Thymus (tissue), 11 donors: ENCODE measurements around the gene OR4D2. TPM values are rescaled to one million over a fixed set of nuclear protein-coding genes. Genes with fewer than 3 reads are reported as not detected.
A peak's percentile ranks its signal among the peaks of the same experiment; 100 is the strongest.
"Not testable (repeated sequence)": the region's sequence is repeated elsewhere in the genome, so short reads cannot be mapped to it uniquely, and the experiment has no call there.

Experiments
- DNase-seq, 9 donors: peaks; one replicate each; pipeline ENCODE4 v3.0.0-alpha.2; 2013; ENCODE audit warnings: low spot score in 9 of 9, low read depth in 6 of 9, missing footprints in 1 of 9
- H3K27ac ChIP-seq, 2 donors: one replicate each; pipeline ENCODE4 v1.5.1; 2013; ENCODE audit warnings: control low read depth in 1 of 2, low read depth in 1 of 2, low read length in 1 of 2, mild to moderate bottlenecking in 1 of 2, moderate library complexity in 1 of 2
- H3K27me3 ChIP-seq, 2 donors: one replicate each; pipeline ENCODE4 v1.5.1; 2013; ENCODE audit warnings: low read length in 1 of 2; ENCODE audit not compliant: control insufficient read depth in 2 of 2, insufficient read depth in 1 of 2
- H3K36me3 ChIP-seq, 2 donors: one replicate each; pipeline ENCODE4 v1.5.1; 2013; ENCODE audit warnings: low read length in 1 of 2, mild to moderate bottlenecking in 1 of 2, moderate library complexity in 1 of 2; ENCODE audit not compliant: control insufficient read depth in 2 of 2, insufficient read depth in 2 of 2
- H3K4me1 ChIP-seq, 2 donors: one replicate each; pipeline ENCODE4 v1.5.1; 2013; ENCODE audit warnings: low read length in 2 of 2; ENCODE audit not compliant: control insufficient read depth in 2 of 2, insufficient read depth in 2 of 2
- H3K4me3 ChIP-seq, 2 donors: one replicate each; pipeline ENCODE4 v1.5.1; 2013; ENCODE audit warnings: low read length in 2 of 2, control low read depth in 1 of 2, mild to moderate bottlenecking in 1 of 2
- H3K9me3 ChIP-seq, 2 donors: one replicate each; pipeline ENCODE4 v1.5.1; 2013; ENCODE audit warnings: low read length in 1 of 2, mild to moderate bottlenecking in 1 of 2; ENCODE audit not compliant: control insufficient read depth in 2 of 2, insufficient read depth in 1 of 2
- WGBS: extraction: QIAGEN DNeasy Blood & Tissue Kit; methylation state at CpG from one replicate; pipeline ENCODE4 v1.1.7; 2013; 5-methylcytosine and 5-hydroxymethylcytosine counted together
- polyA plus RNA-seq: library from polyadenylated mRNA; stranded (reverse); fragments of 200-250 nt; gene quantifications from one replicate; pipeline ENCODE4 v1.2.3, GENCODE V29; 2013
- total RNA-seq: library from RNA; stranded (reverse); fragments of 120-200 nt; gene quantifications from one replicate; pipeline ENCODE4 v1.2.4, GENCODE V29; 2013
- donor health status: healthy.

The OR4D2 gene
- total and polyA plus RNA-seq, 2 donors: 0.02 TPM; not detected in 1

DNA sequence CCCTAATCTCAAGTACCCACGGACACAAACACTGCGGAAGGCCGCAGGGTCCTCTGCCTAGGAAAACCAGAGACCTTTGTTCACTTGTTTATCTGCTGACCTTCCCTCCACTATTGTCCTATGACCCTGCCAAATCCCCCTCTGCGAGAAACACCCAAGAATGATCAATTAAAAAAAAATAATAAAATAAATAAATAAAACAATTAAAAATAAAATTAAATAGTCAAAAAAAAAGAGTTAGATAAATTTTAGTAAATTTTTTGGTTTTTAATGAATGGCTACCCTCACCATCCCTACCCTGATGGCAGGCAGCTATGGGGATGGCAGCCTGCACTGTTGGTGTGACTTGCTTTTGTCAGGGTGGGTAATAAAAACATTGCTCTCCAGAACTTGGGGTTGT is 23.4 kb upstream of the OR4D2 start:
- not testable (repeated sequence) for H3K9me3 ChIP-seq, H3K4me3 ChIP-seq, H3K27ac ChIP-seq, H3K27me3 ChIP-seq, H3K4me1 ChIP-seq, DNase-seq, H3K36me3 ChIP-seq
- WGBS: 99% methylated on average over 4 of the region's 4 CpGs

DNA sequence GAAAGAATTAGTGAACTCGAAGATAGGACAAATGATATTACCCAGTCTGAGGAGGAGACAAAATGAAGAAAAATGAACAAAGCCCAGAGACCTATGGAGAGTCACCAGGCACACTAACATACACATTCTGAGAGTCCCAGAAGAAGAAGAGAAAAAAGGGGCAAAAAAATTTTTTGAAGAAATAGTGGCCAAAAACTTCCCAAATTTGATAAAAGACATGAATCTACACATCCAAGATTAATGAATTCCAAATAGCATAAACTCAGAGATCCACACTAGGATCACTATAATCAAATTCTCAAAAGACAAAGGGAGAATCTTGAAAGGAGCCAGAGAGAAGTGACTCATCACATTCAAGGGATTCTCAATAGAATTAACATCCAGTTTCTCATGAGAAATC is 22.0 kb upstream of the OR4D2 start:
- no peak overlapping the region for H3K4me3 ChIP-seq
- no peaks in the 10 kb centered on the region for H3K4me1 ChIP-seq
- no peak overlapping the region for H3K27ac ChIP-seq
- peaks cover 0 to 2% of the 10 kb centered on the region in 2 donors for H3K27me3 ChIP-seq
- H3K36me3 ChIP-seq: no peaks in the 10 kb centered on the region
- 97% methylated on average over 1 of the region's 1 CpG for WGBS
- no peak for DNase-seq
- no peaks in the 10 kb centered on the region for H3K9me3 ChIP-seq

DNA sequence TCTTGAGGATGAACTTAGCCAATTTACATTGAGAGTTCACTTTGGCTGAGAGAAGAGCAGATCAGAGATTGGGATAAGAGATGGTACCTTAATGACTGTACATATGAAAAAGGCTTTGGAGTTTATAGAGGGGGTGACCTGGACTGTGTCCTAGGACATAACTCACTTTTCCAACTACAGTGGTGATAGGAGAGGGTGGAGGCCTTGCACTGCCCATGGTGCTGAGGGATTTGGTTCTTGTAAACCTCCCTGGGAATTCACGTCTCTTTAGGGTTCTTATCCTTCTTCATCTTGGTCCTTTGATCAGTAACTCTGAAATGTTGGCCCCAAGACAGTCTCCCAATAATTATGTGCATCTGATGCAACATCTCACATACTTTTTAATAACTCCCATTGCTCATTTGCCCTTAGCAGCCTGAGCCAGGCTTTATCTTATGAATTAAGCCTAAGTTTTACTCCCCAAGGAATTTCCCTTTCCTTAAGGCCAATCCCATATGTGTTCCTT is 18.8 kb upstream of the OR4D2 start, which contains the start of gene OR4D1:
TSS of gene OR4D1 (plus strand) at position 455 of the 505 bp plus-strand sequence. CDS start 6,770 bp downstream, outside the sequence.
- Histone ChIP-seq H3K27ac (no peak within 1 kb of the TSS), H3K9me3 (no peaks in the 10 kb centered on the region), H3K4me1 (peaks cover 2 to 5% of the 10 kb centered on the region in 2 donors), H3K27me3 (peaks cover 0 to 10% of the 10 kb centered on the region in 2 donors), H3K36me3 (no peaks in the 10 kb centered on the region), H3K4me3 (no peak within 1 kb of the TSS)
- DNase-seq: no peak
- WGBS: 97% methylated on average over 1 of the region's 1 CpG

DNA sequence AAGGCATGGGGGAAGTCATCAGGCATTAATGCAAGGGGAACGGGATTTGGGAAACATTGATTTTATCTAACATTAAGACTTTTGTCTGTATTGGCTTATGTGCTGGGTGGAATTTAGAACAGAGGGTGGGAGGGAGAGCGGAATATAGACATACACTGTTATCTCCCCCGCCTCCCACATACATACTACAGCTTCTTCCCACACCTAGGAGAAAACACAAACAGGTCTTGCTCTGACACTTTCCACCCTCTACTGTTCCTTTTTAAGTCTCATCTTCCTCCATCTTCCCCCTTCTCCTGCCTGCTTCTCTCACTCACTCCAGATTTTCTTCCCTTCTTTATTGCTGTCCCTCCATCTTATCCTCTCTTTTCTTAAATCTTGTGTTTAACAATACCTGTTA is 18.2 kb upstream of the OR4D2 start:
- H3K4me3 ChIP-seq: no peak overlapping the region
- no peak for DNase-seq
- H3K27ac ChIP-seq: no peak overlapping the region
- H3K36me3 ChIP-seq: no peaks in the 10 kb centered on the region
- peaks cover 0 to 10% of the 10 kb centered on the region in 2 donors for H3K27me3 ChIP-seq
- peaks cover 5 to 11% of the 10 kb centered on the region in 2 donors for H3K4me1 ChIP-seq
- WGBS: 97% methylated on average over 3 of the region's 3 CpGs
- H3K9me3 ChIP-seq: no peaks in the 10 kb centered on the region

DNA sequence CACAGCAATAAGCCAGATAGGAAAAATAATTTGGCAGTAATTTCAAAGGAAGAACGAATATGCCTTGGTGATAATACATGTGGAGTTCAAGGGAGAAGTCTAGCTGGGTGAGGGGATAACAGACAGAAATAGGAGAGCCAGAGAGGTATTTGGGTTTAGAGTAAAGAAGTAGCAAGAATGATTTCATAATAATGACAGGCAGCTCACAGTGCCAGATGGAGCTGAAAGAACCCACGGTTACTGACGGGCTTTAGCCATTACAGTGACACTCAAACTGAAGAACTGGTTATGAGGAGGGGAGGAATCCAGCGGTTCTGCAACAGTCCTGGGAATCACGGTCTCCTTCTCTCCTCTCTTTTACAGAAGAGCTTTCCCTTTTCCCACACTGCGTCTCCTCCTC is 16.4 kb upstream of the OR4D2 start:
- Histone ChIP-seq H3K27me3 (peaks cover 0 to 15% of the 10 kb centered on the region in 2 donors), H3K4me3 (no peak overlapping the region), H3K36me3 (no peaks in the 10 kb centered on the region), H3K9me3 (no peaks in the 10 kb centered on the region), H3K4me1 (peaks cover 5 to 11% of the 10 kb centered on the region in 2 donors), H3K27ac (no peak overlapping the region)
- DNase-seq: no peak
- WGBS: 94% methylated on average over 6 of the region's 6 CpGs

DNA sequence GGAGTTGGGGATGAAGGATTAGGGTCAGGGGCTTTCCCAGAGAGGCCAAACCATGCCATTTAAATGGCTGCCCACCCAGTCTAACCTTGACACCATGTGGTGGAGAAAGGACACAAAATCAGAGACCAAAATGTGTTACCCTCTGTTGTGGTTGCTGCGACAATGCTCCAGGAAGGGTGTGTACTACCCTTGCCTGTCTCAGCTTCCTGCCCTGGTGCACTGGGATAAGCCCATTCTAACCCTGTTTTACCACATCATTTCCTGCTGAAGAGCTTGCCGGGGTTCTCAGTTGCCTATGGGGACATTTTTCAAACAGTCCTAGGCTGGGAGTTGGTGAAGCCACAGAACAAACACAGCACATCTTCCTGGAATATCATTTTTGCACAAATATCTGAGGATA is 13.7 kb upstream of the OR4D2 start:
- H3K9me3 ChIP-seq: no peaks in the 10 kb centered on the region
- H3K36me3 ChIP-seq: no peaks in the 10 kb centered on the region
- no peak overlapping the region for H3K4me3 ChIP-seq
- H3K27ac ChIP-seq: no peak overlapping the region
- peaks cover 11% of the 10 kb centered on the region in 2 donors for H3K4me1 ChIP-seq
- WGBS: 3% methylated on average over 2 of the region's 2 CpGs
- peak in 4 of 9 donors; percentile 11 to 59 (median 29) for DNase-seq
- peaks cover 19 to 42% of the 10 kb centered on the region in 2 donors for H3K27me3 ChIP-seq

DNA sequence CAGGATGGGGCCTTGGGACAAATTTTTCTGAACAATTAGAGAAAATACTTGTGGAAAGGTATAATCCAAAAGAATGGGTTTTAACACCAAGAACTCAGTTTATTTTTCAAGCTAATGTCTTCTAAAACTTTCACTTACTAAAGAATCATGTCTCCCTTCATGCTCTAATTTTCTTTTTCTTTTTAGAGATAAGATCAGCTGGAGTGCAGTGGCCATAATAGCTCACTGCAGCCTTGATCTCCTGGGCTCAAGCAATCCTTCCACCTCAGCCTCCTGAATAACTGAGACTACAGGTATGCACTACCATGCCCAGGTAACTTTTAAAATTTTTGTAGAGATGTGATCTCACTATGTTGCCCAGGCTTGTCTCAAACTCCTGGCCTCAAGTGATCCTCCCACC is 13.1 kb upstream of the OR4D2 start:
- no peak for DNase-seq
- Histone ChIP-seq H3K36me3 (no peaks in the 10 kb centered on the region), H3K27me3 (peaks cover 22 to 45% of the 10 kb centered on the region in 2 donors), H3K4me1 (peaks cover 11% of the 10 kb centered on the region in 2 donors), H3K27ac (no peak overlapping the region), H3K4me3 (no peak overlapping the region), H3K9me3 (no peaks in the 10 kb centered on the region)

DNA sequence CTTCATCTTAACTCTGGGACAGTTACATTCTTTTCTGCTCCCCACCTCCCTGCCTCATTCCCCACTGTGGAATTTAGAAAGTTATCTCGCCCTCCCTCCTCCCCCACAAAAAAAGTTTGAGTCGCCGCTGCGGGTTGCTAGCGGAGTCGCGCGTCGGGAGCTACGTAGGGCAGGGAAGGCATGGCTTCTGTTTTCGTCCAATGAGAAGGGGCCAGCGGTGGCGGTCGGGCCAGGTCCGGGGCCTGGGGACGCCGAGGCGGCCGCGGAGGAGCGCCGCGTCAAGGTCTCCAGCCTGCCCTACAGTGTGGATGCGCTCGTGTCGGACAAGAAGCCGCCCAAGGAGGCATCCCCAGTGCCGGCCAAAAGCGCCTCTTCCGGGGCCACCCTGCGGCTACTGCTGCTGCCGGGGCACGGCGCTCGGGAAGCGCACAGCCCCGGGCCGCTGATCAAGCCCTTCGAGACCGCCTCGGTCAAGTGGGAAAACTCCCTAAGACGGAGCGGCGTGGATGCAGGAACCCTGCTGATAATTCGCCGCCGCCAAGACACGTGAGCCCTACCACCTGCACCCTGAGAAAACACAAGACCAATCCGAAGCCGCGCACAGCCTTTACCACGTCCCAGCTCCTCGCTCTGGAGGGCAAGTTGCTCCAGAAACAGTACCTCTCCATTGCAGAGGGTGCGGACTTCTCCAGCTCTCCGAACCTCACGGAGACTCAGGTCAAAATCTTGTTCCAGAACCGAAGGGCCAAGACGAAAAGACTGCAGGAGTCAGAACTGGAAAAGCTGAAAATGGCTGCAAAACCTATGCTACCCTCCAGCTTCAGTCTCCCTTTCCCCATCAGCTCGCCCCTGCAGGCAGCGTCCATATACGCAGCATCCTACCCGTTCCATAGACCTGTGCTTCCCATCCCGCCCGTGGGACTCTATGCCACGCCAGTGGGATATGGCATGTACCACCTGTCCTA is 9.7 kb upstream of the OR4D2 start:
- no peak overlapping the region for H3K27ac ChIP-seq
- peak overlapping the region in 1 of 2 donors; percentile 35 for H3K4me3 ChIP-seq
- WGBS: 3% methylated on average over 65 of the region's 65 CpGs
- no peaks in the 10 kb centered on the region for H3K9me3 ChIP-seq
- H3K36me3 ChIP-seq: no peaks in the 10 kb centered on the region
- peaks cover 22 to 55% of the 10 kb centered on the region in 2 donors for H3K27me3 ChIP-seq
- H3K4me1 ChIP-seq: peaks cover 11% of the 10 kb centered on the region in 2 donors
- peak in 2 of 9 donors; percentile 6 to 24 for DNase-seq

DNA sequence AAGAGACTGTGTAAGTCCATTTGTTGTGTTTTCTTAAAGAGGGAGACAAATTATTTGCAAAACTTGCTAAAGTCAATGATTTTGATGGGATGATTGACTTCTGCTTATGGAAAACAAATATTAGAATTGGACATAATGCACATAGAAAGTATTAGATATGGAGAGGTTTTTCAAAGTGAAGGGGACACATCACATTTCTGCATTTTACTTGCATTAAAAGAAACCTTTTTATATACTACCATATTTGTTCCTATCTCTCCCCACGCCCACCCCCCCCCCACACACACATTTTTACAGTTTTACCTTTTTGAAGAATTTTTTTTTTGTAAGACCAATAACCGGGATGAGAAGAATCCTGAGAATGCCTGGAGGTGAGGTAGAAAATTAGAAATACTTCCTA is 8.6 kb upstream of the OR4D2 start:
- 93% methylated on average over 2 of the region's 2 CpGs for WGBS
- Histone ChIP-seq H3K36me3 (no peaks in the 10 kb centered on the region), H3K4me1 (peaks cover 3 to 7% of the 10 kb centered on the region in 2 donors), H3K9me3 (no peaks in the 10 kb centered on the region), H3K27ac (no peak overlapping the region), H3K4me3 (no peak overlapping the region), H3K27me3 (peaks cover 22 to 55% of the 10 kb centered on the region in 2 donors)
- DNase-seq: no peak
